GM12872 (cell line): ENCODE results near the gene NMRK2.

Experiments used
- CTCF ChIP-seq: IDR thresholded peaks from 3 replicates; pipeline ENCODE4 v1.5.1; 2011; ENCODE audit warnings: low read depth, mild to moderate bottlenecking, low read length, moderate library complexity; ENCODE audit not compliant: insufficient read depth

The NMRK2 gene

GRCh38 chr19:3919793-3920192, 13.1 kb upstream of the NMRK2 start:
- TF ChIP-seq CTCF: no peak

GRCh38 chr19:3923096-3923758, 9.6 kb upstream of the NMRK2 start:
- TF ChIP-seq CTCF: no peak

- TF ChIP-seq CTCF: no peak
Measured at GRCh38 chr19:3923912-3924311, 9.0 kb upstream of the NMRK2 start.

- no peak for TF ChIP-seq CTCF
Measured at GRCh38 chr19:3931041-3931440, 1.8 kb upstream of the NMRK2 start.

GRCh38 chr19:3936506-3937442, 3.9 kb downstream of the NMRK2 start:
- TF ChIP-seq CTCF: no peak

- no peak for TF ChIP-seq CTCF
Measured at GRCh38 chr19:3942790-3943409, 10.0 kb downstream of the NMRK2 start.

GRCh38 chr19:3944018-3944721, 11.3 kb downstream of the NMRK2 start:
- no peak for TF ChIP-seq CTCF
